Ishikawa (cell line): ENCODE measurements around the gene RETN.

Source experiments
- CEBPB ChIP-seq: IDR thresholded peaks from 2 replicates; pipeline ENCODE4 v1.6.1; 2012
- CREB1 ChIP-seq: IDR thresholded peaks from 2 replicates; pipeline ENCODE4 v1.6.1; 2012; ENCODE audit warnings: low read depth
- EGR1 ChIP-seq: IDR thresholded peaks from 2 replicates; pipeline ENCODE4 v1.6.1; 2012
- EP300 ChIP-seq: IDR thresholded peaks from 2 replicates; pipeline ENCODE4 v1.6.1; 2012; ENCODE audit warnings: borderline replicate concordance
- FOXM1 ChIP-seq: IDR thresholded peaks from 2 replicates; pipeline ENCODE4 v1.6.1; 2012; ENCODE audit warnings: low read depth, borderline replicate concordance
- NFIC ChIP-seq: IDR thresholded peaks from 2 replicates; pipeline ENCODE4 v1.6.1; 2012
- RAD21 ChIP-seq: IDR thresholded peaks from 2 replicates; pipeline ENCODE4 v1.6.1; 2012; ENCODE audit warnings: low read depth
- TAF1 ChIP-seq: IDR thresholded peaks from 2 replicates; pipeline ENCODE4 v1.6.1; 2012; ENCODE audit warnings: low read depth, mild to moderate bottlenecking
- TCF12 ChIP-seq: IDR thresholded peaks from 2 replicates; pipeline ENCODE4 v1.6.1; 2012; ENCODE audit warnings: low read depth
- TEAD4 ChIP-seq: IDR thresholded peaks from 2 replicates; pipeline ENCODE4 v1.6.1; 2012
- YY1 ChIP-seq: IDR thresholded peaks from 2 replicates; pipeline ENCODE4 v1.6.1; 2012; ENCODE audit warnings: low read depth
- ZBTB7A ChIP-seq: IDR thresholded peaks from 2 replicates; pipeline ENCODE4 v1.6.1; 2012; ENCODE audit warnings: low read depth
- TF ChIP-seq, protein P1 (sequence below): IDR thresholded peaks from 2 replicates; pipeline ENCODE4 v1.6.1; 2012
- TF ChIP-seq, protein P2 (sequence below): IDR thresholded peaks from 2 replicates; pipeline ENCODE4 v1.6.1; 2012
- TF ChIP-seq, protein P3 (sequence below): IDR thresholded peaks from 2 replicates; pipeline ENCODE4 v1.6.1; 2012; ENCODE audit warnings: low read depth, mild to moderate bottlenecking

The RETN gene

DNA sequence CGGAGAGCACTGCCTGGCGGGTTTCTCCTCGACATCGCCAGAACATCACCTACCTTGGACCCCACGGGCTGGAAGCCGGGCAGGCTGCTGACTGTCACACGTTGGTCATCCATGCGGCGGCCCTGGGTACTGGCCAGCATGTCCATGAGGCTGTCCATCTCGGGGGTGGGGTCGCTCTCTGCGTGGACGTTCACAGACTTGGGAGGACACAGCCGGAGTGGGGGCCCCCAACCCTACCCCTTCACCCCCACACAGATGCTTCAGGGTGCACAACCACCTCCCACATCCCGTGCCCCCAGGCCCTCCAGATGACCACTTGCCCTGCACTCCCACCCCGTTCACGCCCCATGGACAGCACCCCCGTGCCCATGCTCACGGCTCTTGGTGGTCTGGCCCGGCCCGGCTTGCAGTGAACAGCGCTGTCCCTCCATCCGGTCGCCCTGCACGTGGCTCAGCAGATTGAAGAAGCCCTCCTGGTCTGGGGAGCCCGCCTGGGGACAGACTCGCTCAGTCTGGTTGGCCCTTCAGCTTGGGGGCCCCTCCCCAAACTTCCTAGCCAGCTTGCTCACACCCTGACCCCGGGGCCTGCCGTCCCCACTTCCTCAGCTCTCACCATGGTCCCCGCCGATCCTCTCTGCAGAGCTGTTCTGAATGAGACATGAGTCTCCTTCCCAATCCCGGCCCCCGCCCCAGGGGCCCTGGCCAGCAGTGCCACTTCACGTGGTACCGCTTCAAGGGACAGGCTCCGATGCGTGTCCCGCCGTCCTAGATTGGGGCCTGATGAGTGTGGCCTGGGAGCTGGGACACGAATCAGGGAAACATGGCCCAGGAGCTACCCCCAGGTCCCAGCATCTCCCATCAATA is 36.3 kb upstream of the RETN start:
- no peak for TF ChIP-seq CEBPB
- no peak for TF ChIP-seq CREB1
- TF ChIP-seq EP300, result no peak

DNA sequence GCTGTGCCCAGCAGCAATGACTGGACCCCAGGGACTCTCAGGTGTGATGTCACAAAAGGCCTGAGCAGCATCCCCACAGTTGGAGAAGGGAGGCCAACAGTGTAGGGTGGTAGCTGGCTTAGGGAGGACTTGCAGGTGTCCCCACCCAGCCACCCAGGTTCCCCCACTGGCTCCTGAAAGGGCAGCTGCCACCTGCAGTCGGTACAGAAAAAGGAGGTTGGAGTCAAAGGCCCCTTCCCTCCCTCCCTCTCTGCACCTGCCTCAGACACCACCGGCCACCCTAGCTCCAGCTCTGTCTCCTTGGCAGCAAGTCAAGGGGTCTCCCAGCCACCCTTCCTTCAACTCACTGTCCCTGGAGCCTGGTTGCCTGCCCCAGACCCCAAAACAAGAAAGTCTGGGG is 35.2 kb upstream of the RETN start, which contains the start of gene PCP2:
Gene PCP2 (minus strand): TSS at position 22 of the 400 bp plus-strand sequence. CDS start 262 bp downstream, outside the sequence.
- TF ChIP-seq, protein P1, sequence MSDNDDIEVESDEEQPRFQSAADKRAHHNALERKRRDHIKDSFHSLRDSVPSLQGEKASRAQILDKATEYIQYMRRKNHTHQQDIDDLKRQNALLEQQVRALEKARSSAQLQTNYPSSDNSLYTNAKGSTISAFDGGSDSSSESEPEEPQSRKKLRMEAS, result no peak
- TF ChIP-seq, protein P2, sequence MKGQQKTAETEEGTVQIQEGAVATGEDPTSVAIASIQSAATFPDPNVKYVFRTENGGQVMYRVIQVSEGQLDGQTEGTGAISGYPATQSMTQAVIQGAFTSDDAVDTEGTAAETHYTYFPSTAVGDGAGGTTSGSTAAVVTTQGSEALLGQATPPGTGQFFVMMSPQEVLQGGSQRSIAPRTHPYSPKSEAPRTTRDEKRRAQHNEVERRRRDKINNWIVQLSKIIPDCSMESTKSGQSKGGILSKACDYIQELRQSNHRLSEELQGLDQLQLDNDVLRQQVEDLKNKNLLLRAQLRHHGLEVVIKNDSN, result no peak

DNA sequence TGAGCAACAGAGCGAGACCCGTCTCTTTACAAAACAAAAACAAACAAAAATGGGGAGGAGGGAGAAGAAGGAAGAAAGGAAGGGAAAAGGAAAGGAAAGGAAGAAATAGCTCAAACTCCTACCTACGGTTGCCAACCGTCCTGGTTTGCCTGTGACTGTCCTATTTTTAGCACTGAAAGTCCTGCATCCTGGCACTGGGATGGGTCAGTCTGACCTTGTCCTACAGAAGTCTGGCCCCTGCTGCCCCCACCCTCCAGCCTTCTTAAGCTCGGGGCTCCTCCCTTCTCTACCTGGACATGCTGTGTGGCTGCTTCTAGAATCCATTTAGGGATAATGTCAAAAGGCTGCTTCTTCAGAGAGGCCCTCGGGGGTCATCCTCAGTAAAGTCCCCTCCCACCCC is 33.2 kb upstream of the RETN start:
- TF ChIP-seq TAF1 (no peak), ZBTB7A (no peak), CREB1 (no peak), EGR1 (no peak), NFIC (no peak), YY1 (no peak), TEAD4 (no peak), TCF12 (no peak), EP300 (no peak)
- TF ChIP-seq, protein P3, sequence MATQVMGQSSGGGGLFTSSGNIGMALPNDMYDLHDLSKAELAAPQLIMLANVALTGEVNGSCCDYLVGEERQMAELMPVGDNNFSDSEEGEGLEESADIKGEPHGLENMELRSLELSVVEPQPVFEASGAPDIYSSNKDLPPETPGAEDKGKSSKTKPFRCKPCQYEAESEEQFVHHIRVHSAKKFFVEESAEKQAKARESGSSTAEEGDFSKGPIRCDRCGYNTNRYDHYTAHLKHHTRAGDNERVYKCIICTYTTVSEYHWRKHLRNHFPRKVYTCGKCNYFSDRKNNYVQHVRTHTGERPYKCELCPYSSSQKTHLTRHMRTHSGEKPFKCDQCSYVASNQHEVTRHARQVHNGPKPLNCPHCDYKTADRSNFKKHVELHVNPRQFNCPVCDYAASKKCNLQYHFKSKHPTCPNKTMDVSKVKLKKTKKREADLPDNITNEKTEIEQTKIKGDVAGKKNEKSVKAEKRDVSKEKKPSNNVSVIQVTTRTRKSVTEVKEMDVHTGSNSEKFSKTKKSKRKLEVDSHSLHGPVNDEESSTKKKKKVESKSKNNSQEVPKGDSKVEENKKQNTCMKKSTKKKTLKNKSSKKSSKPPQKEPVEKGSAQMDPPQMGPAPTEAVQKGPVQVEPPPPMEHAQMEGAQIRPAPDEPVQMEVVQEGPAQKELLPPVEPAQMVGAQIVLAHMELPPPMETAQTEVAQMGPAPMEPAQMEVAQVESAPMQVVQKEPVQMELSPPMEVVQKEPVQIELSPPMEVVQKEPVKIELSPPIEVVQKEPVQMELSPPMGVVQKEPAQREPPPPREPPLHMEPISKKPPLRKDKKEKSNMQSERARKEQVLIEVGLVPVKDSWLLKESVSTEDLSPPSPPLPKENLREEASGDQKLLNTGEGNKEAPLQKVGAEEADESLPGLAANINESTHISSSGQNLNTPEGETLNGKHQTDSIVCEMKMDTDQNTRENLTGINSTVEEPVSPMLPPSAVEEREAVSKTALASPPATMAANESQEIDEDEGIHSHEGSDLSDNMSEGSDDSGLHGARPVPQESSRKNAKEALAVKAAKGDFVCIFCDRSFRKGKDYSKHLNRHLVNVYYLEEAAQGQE, result no peak
- TF ChIP-seq, protein P1, result no peak

DNA sequence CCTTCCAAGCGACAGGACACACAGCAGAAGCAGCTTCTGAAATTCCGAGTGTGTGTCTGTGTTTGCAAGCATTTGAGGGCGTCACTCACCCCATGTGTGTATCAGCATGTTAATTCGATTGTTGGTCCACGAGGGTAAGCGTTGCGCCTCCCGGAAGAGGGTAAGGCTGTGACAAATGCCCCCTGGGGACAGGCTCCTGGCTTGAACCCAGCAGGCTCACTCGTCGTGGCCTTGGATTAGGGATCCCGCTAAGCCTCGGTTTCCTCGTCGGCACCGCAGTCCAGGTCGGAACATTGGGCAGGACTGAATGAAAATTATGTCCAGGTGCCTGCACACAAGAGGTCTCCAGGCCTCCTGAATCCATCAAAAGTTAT is 32.5 kb upstream of the RETN start:
- no peak for TF ChIP-seq TAF1
- TF ChIP-seq, protein P3, result no peak
- TF ChIP-seq RAD21, result no peak
- no peak for TF ChIP-seq NFIC
- no peak for TF ChIP-seq EP300
- no peak for TF ChIP-seq TEAD4
- TF ChIP-seq, protein P2, result no peak
- TF ChIP-seq FOXM1, result no peak
- no peak for TF ChIP-seq ZBTB7A
- TF ChIP-seq EGR1, result no peak
- TF ChIP-seq YY1, result no peak
- no peak for TF ChIP-seq TCF12
- TF ChIP-seq, protein P1, result no peak
- no peak for TF ChIP-seq CREB1

DNA sequence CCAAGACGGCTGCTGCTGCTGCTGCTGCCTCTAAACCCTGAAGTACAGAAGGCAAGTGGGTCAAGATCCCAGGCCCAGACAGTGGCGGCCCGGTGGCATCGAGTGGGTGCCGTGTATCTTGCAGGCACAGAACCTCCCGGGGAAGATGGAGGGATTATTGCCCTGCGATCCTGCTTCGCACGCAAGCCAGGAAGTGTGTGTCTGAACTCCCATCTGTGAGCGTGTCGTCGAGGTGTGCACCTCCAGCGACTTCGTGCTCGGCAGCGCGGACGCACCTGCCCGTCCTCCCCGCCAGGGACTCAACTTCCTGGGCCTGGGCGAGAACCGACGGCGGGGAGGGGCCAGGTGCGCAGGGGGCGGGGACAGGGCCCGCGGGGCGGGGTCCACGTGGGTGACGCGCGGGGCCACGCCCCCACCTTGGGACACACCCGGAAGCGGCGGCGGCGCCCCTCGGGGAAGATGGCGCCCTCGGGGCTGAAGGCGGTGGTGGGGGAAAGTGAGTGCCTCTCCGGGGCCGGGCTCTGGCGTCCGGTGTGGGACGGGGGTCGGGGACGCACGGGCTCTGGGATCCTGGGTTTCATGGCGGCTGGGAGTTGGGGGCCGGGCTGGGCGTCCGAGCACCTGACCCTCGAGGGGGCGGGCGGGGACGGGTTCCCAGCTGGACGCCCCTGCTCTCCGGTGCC is 32.0 kb upstream of the RETN start, which contains the start of gene STXBP2:
Gene STXBP2 (plus strand): TSS at position 420 of the 683 bp plus-strand sequence. CDS start 40 bp downstream, at position 460.
- no peak for TF ChIP-seq TEAD4
- peak; percentile 87 for TF ChIP-seq TAF1
- TF ChIP-seq, protein P3, result no peak
- no peak for TF ChIP-seq ZBTB7A
- TF ChIP-seq CEBPB, result peak; percentile 61; the same call in 1 of the 2 replicates
- no peak for TF ChIP-seq FOXM1
- peak; percentile 31; the same call in 1 of the 2 replicates for TF ChIP-seq EGR1
- TF ChIP-seq, protein P2, result peak; percentile 52; the same call in 1 of the 2 replicates
- TF ChIP-seq YY1, result peak; percentile 91
- peak; percentile 20; the same call in 1 of the 2 replicates for TF ChIP-seq TCF12
- TF ChIP-seq, protein P1, result peak; percentile 100
